GM06990 (cell line): ENCODE results near the gene LRP5.
A peak's percentile ranks its signal among the peaks of the same experiment; 100 is the strongest.

Experiments
- DNase-seq: peaks from one replicate; pipeline ENCODE4 v3.0.0-alpha.2; 2011; ENCODE audit not compliant: insufficient read length; ENCODE audit errors: extremely low read depth
- H3K27me3 ChIP-seq: replicated peaks from 2 replicates; pipeline ENCODE4 v1.6.0; 2011; ENCODE audit warnings: low read length; ENCODE audit not compliant: control insufficient read depth, insufficient read depth
- H3K36me3 ChIP-seq: 2 replicates; pipeline ENCODE4 v1.5.1; 2011; ENCODE audit warnings: low read length; ENCODE audit not compliant: control insufficient read depth, insufficient read depth
- H3K4me3 ChIP-seq: replicated peaks from 2 replicates; pipeline ENCODE4 v1.5.1; 2011; ENCODE audit warnings: low read depth, mild to moderate bottlenecking, control low read depth, low read length
- CTCF ChIP-seq: IDR thresholded peaks from 2 replicates; pipeline ENCODE4 v1.5.1; 2011; ENCODE audit warnings: low read length, control low read depth, mild to moderate bottlenecking, inconsistent platforms; ENCODE audit not compliant: insufficient read depth, poor library complexity, severe bottlenecking

The LRP5 gene

DNA sequence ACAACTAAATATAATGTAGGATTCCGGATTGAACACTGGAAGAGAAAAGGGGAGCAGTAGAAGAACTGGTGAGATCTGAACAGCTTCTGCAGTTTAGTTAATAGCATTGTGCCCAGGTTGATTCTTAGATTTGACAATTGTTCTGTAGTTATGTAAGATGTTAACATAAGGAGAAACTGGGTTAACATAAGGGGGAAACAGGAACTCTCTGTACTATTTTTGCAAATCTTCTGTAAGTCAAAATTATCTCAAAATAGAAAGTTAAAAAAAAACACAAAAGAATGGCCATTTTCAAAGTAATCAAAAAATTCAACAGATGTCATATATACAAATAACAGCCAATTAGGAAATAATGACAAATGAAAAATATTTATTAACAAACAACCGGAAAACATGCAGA, 18.7 kb upstream of the LRP5 start:
- Histone ChIP-seq H3K27me3 (no peaks in the 10 kb centered on the region), H3K36me3 (no peaks in the 10 kb centered on the region), H3K4me3 (0 out of 2 replicates have a peak overlapping the region, but pooled peaks have one; percentile 1)
- no peak for TF ChIP-seq CTCF
- no peak for DNase-seq

- no peaks in the 10 kb centered on the region for H3K27me3 ChIP-seq
- no peak overlapping the region for H3K4me3 ChIP-seq
- H3K36me3 ChIP-seq = no peaks in the 10 kb centered on the region
- DNase-seq = no peak
- TF ChIP-seq CTCF = no peak
Measured at GRCh38 chr11:68295271-68295670, 17.1 kb upstream of the LRP5 start.

DNA sequence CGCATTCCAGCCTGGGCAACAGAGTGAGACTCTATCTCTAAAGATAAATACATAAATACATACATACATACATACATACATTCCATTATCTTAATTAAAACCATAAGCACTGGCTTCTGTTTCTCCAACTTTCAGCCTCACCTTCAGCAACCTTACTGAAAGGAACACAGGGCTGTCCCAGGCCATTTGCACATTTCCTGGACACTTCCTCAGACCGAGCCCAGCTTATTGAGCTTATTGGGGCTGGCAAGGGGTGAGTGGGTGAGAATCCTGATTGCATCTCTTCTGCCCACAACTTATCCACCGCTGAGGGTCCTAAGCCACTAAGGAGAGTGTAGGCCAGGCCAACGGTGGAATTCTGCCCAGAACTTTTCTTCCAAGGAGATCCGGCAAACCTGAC, 16.5 kb upstream of the LRP5 start:
- Histone ChIP-seq H3K27me3 (no peaks in the 10 kb centered on the region), H3K4me3 (no peak overlapping the region), H3K36me3 (no peaks in the 10 kb centered on the region)
- no peak for TF ChIP-seq CTCF
- DNase-seq = no peak

GRCh38 chr11:68296344-68297051, 15.9 kb upstream of the LRP5 start:
- no peak overlapping the region for H3K4me3 ChIP-seq
- H3K36me3 ChIP-seq = no peaks in the 10 kb centered on the region
- no peaks in the 10 kb centered on the region for H3K27me3 ChIP-seq
- DNase-seq = no peak
- no peak for TF ChIP-seq CTCF

DNA sequence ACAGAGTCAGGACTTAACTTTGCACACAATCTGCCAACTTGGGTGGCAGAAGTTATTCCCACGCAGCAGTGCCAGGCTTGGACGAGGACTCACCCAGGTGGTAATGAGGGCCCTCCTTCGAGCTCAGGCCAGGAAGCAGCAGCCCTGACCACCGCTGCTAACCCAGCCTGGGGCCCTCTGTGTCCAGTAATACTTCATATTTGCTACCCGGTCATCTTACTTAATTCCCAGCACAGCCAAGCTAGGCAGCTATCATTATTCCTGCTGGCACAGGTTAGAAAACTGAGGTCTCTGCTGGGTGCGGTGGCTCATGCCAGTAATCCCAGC, 15.4 kb upstream of the LRP5 start:
- DNase-seq = no peak
- Histone ChIP-seq H3K36me3 (no peaks in the 10 kb centered on the region), H3K4me3 (no peak overlapping the region), H3K27me3 (no peaks in the 10 kb centered on the region)
- no peak for TF ChIP-seq CTCF

- H3K36me3 ChIP-seq = no peaks in the 10 kb centered on the region
- no peak overlapping the region for H3K4me3 ChIP-seq
- TF ChIP-seq CTCF = no peak
- DNase-seq = no peak
- H3K27me3 ChIP-seq = no peaks in the 10 kb centered on the region
Measured at GRCh38 chr11:68297494-68297811, 14.9 kb upstream of the LRP5 start.
